Forelimb muscle (tissue), 1 donor: ENCODE data around the gene DGKE. TPM values are rescaled to one million over a fixed set of nuclear protein-coding genes. Genes with fewer than 3 reads are reported as not detected.

ENCODE experiments used
- DNase-seq: peaks from one replicate; pipeline ENCODE4 v3.0.0-alpha.2; 2013; ENCODE audit warnings: low read depth
- polyA plus RNA-seq: library from polyadenylated mRNA; unstranded; fragments of 120-200 nt; gene quantifications from one replicate; pipeline ENCODE4 v1.2.1, GENCODE V29; 2013; ENCODE audit not compliant: insufficient read length

The DGKE gene
- 4.7 TPM for polyA plus RNA-seq

DNA sequence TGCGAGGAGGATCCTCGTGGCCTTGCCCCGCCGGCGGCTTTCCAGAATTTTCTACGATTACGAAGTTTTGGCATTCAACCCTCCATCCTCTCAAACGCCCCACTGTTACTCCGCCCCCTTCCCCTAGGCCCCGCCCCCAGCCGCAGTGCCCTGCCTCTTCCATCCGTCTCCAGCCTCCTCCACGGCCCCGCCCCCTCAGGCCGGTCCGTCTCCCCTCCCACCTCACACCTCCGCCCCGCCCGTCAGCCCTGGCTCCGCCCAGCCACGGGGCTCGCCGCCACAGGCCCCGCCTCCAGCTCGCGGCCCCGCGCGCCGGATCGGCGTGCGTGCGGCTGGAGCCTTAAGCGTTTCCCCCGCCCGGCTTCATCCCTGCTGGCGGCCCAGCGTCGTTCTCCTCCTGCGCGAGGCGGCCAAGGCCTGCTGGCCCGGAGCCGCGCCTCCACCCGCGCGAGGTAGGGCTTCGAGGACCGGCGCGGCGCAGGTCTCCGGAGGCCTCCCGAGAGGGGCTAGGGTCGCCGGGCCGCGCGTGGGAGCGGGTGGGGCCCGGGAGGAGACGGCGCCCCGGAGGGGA is at the start of gene DGKE, which contains the start of gene C17orf67:
DGKE (plus strand) TSS at position 343 of the 571 bp plus-strand sequence. CDS start 645 bp downstream, outside the sequence.
C17orf67 (minus strand) TSS at position 112 of the 571 bp plus-strand sequence. CDS start 18,110 bp downstream, outside the sequence.
- peak; percentile 78 for DNase-seq

DNA sequence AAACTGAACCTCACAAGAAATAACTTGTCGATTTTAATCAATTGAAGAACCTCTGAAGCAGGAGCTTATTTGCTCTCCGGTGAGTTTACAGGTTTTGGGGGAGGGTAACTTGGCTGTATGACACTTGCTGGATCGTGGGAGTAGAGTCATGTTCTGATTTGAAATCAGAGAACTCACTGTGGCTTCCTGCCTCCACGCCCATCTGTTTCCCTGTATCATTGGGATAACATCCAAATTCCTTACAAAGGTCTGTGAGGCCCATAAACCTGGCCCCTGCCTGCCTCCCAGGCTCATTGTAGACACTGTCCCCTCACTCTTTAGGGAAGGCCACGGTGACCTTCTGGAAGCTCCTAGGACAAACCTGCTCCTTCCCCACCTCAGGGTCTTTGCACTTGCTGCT is 48.5 kb upstream of the DGKE start:
- no peak for DNase-seq

DNA sequence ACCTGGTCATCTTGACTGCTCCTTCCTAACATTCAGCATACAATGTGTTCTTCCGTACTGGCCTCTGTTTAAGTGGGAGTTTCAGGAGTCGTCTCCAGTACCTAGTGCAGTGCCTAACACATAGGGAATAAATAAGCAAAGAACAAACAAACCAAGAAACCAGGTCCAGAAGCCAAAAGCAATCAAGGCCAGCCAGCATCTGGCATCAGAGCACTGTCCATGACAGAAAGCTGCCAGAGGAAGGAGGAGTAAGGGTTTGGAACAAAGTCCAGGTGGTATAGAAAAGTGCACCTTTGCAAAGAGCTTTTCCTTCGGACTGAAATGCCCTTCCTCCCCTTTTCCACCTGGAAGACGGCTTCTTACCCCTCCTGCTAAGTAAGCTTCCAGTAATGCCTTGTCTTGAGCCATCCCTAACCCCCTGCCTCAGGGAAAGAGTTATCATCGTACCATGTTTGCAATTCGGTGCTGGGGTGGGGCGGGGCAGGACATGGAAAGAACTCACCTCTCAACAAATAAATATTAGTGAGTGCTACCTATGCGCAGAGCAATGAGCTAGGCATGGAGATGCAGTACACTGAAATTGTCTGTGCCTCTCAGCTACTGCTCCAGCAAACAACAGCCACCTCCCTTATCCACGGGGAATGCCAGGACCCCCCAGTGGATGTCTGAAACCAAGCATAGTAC is 47.8 kb upstream of the DGKE start:
- no peak for DNase-seq

- DNase-seq, result no peak
Observed at GRCh38 chr17:56786989-56787482, 46.9 kb upstream of the DGKE start.

GRCh38 chr17:56792267-56792666 is 41.7 kb upstream of the DGKE start:
- no peak for DNase-seq

DNA sequence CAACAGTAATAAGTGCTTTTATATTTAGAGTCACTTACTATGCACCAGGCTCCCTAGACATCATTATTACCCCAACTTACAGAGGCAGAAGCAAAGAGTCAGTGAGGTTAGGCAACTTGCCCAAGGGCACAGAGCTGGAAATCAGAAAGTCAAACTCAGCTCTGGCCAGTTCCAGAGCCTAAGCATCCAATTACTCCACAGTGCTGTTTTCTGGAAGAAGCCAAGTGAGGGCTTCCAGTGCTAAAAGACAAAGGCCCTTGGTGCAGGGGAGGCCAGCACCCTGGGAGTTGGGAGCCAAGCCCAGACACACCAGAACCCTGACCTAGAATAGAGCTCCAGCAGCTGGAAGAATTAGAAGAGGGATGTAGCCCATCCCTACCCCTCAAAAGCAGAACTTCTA is 40.4 kb upstream of the DGKE start:
- no peak for DNase-seq

- DNase-seq, result no peak
Observed at GRCh38 chr17:56793957-56794356, 40.0 kb upstream of the DGKE start.

DNA sequence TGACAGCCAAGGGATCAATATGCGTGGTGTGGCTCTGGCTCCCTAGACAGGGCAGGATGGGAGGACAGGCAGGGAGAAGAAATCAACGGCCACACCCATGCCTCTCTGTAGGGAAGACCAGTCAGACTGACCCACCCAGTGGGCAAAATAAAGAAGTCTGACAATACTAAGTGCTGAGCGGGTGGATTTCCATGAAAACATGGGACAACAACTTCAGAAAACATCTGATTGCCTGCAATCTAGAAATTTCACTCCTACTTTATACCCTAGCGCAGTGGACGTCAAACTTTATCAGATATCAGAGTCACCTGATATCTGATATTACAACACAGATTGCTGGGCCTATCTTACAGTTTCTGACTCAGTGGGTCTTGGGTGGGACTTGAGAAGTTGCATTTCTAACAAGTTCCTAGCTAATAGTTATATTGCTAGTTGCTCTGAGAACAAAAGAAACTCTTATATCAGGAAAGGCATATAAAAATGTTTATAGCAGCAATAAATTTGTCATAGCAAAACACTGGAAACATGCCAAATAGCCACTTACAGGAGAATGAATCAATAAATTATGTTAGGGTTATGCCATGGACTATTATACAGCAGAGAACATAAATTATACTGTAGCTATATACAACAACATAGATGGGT is 38.6 kb upstream of the DGKE start:
- DNase-seq, result no peak

DNA sequence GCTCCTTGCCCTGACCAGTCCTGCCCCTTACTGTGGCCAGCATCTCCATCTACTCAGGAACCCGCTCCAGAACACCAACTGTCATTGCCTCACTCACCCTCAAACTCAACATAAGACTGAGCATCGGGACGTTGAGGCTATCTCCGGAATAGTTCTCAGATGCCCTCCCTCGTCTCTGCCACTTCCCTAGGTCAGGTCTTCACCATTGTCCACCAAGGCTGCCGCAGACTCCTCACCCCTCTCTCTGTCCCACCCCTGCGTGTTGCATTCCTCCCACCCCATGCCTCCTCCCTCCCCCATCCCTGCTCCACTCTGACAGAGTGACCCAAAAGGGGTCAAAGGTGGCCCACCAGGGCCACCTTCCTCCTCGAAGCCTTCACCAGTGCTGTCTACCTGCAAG is 37.4 kb upstream of the DGKE start:
- DNase-seq, result no peak

DNA sequence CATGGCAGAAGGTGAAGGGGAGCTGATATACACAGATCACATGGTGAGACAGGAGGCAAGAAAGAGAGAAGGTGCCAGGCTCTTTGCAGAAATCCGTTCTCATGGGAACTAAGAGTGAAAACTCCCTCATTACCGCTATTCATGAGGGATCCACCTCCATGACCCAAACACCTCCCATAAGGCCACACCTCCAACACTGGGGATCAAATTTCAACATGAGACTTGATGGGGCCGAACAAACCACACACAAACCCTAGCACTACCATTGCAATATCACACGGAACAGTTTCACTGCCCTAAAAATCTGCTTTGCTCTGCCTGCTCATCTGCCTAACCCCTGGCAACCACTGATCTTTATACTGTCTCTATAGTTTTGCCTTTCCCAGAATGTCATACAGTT is 35.0 kb upstream of the DGKE start:
- no peak for DNase-seq

- DNase-seq, result no peak
Observed at GRCh38 chr17:56801459-56802178, 32.3 kb upstream of the DGKE start.

GRCh38 chr17:56803071-56803470 is 30.9 kb upstream of the DGKE start:
- no peak for DNase-seq

- no peak for DNase-seq
Observed at GRCh38 chr17:56804454-56804853, 29.5 kb upstream of the DGKE start.

DNA sequence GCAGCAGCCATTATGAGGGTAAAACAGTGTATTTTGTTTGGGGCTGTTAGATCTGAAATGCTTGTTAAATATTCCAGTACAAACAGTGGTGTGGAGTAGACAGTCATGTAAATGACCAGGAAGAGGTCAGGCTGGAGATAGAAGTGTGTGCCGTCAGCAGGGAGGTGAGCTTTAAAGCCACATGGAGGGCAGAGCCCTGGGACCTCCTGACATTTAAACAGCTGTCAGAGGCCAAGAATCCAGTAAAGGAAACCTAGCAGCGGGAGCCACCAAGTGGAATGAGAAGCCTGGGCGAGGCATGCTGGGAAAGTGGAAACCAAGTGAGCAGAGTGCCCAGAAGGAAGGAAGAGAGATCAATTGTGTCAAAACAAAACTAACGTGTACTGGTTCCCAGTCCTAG is 27.0 kb upstream of the DGKE start:
- DNase-seq, result no peak

DNA sequence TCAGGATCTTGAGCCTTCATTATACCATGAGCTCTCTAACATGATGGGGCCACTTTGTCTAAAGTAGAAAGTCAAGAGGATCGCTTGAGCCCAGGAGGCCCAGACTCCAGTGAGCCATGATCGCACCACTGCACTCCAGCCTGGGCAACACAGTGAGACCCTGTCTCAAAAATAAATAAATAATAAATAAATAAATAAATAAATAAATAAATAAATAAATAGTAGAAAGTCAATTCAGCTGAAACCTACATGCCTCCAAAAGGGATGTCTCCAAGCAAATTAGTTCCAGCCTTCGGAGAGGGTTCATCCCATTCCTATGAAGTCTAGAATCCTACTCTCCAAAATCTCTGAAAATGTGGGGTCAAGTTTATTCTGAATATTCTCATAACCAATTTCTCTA is 26.2 kb upstream of the DGKE start:
- DNase-seq, result no peak

- DNase-seq, result no peak
Observed at GRCh38 chr17:56808503-56808902, 25.4 kb upstream of the DGKE start.

DNA sequence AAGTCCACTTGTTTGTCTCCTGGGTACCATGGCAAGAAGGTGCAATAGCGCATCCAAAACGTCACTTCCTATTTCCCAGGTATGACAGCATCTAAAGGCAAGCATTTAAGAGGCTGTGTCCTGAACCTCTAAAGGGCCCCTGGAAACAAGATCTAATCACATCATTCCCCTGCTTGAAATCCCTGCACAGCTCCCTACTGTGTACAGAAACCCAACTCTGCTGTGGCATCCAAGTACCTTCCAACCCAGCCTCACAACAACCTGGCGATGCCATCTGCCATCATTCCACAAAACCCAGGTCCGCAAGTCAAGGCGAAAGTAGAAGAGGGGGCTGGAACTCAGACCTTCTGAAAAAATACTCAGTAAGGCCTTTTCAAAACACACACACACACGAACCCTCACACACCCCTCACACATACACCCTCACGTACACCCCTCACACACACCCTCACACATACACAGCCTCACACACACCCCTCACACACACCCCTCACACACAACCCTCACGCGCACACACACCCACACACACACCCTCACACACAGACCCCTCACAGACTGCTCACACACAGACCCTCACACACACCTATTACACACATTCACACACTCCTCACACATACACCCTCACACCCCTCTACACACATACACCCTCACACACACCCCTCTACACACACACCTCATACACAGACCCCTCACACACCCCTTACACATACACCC is 24.7 kb upstream of the DGKE start:
- DNase-seq, result no peak

GRCh38 chr17:56809820-56810179 is 24.2 kb upstream of the DGKE start:
- no peak for DNase-seq

DNA sequence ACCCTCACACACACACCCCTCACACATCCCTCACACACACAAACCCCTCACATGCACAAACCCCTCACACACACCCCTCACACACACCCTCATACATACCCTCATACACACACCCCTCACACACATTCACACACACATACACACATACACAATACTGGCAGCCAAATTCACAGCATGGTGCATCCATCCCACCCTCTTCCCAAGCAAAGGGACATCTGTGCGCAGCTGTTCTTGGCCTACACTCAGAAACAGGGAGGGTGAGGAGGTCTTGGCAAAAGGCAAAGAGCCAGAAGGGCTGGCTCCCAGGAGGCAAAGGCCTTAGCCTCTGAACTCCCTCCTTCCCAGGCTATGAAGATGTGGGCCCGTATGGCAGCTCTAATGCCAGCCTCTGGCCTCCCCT is 23.6 kb upstream of the DGKE start:
- DNase-seq, result no peak

GRCh38 chr17:56810891-56811775 is 22.8 kb upstream of the DGKE start:
- DNase-seq, result no peak
